Measurements from ENCODE around the gene WWOX. TPM values are rescaled to one million over a fixed set of nuclear protein-coding genes. Genes with fewer than 3 reads are reported as not detected.

The WWOX gene
- total RNA-seq, 1 donor from 2014 or later, result 18.6 TPM

GRCh38 chr16:78629173-78629572 is 529.7 kb downstream of the WWOX start:
- Mint-ChIP-seq H3K4me3 (ENCODE audit: unreplicated experiment) (no peak overlapping the region), H3K9me3 (ENCODE audit: unreplicated experiment) (peaks cover 4% of the 10 kb centered on the region), H3K27ac (ENCODE audit: unreplicated experiment) (no peak overlapping the region), H3K27me3 (ENCODE audit: unreplicated experiment) (no peaks in the 10 kb centered on the region), H3K4me1 (ENCODE audit: unreplicated experiment) (no peaks in the 10 kb centered on the region), H3K36me3 (ENCODE audit: low read depth, unreplicated experiment) (no peaks in the 10 kb centered on the region)
- no peak for DNase-seq (ENCODE audit: low spot score)
- TF ChIP-seq, protein P1, sequence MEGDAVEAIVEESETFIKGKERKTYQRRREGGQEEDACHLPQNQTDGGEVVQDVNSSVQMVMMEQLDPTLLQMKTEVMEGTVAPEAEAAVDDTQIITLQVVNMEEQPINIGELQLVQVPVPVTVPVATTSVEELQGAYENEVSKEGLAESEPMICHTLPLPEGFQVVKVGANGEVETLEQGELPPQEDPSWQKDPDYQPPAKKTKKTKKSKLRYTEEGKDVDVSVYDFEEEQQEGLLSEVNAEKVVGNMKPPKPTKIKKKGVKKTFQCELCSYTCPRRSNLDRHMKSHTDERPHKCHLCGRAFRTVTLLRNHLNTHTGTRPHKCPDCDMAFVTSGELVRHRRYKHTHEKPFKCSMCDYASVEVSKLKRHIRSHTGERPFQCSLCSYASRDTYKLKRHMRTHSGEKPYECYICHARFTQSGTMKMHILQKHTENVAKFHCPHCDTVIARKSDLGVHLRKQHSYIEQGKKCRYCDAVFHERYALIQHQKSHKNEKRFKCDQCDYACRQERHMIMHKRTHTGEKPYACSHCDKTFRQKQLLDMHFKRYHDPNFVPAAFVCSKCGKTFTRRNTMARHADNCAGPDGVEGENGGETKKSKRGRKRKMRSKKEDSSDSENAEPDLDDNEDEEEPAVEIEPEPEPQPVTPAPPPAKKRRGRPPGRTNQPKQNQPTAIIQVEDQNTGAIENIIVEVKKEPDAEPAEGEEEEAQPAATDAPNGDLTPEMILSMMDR (IDR thresholded peaks at IDR 0.05; ENCODE audit: unreplicated experiment), result no peak

DNA sequence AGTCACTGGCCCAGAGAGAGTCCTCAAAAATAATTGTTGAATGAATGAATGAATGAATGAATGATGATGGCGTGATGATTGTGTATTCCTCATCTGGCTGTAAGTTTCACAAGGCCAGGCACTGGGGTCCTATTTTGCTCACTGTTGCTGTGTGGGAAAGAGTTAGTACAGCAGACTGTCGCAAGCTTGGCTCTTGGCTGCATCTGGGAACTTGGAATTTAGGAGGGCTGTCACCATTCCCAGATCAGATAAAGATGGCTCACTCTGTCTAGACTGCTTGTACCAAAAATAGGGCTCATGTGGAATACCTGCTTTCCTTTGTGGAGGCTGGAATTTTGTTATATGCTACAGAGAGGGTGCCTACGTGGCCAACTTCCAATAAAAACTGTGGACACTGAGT is 530.6 kb downstream of the WWOX start:
- Mint-ChIP-seq H3K27me3 (ENCODE audit: unreplicated experiment) (peaks cover 1% of the 10 kb centered on the region), H3K36me3 (ENCODE audit: low read depth, unreplicated experiment) (no peaks in the 10 kb centered on the region), H3K27ac (ENCODE audit: unreplicated experiment) (no peak overlapping the region), H3K4me3 (ENCODE audit: unreplicated experiment) (no peak overlapping the region), H3K4me1 (ENCODE audit: unreplicated experiment) (no peaks in the 10 kb centered on the region), H3K9me3 (ENCODE audit: unreplicated experiment) (peaks cover 4% of the 10 kb centered on the region)
- no peak for DNase-seq (ENCODE audit: low spot score)
- TF ChIP-seq, protein P1 (IDR thresholded peaks at IDR 0.05; ENCODE audit: unreplicated experiment), result no peak

DNA sequence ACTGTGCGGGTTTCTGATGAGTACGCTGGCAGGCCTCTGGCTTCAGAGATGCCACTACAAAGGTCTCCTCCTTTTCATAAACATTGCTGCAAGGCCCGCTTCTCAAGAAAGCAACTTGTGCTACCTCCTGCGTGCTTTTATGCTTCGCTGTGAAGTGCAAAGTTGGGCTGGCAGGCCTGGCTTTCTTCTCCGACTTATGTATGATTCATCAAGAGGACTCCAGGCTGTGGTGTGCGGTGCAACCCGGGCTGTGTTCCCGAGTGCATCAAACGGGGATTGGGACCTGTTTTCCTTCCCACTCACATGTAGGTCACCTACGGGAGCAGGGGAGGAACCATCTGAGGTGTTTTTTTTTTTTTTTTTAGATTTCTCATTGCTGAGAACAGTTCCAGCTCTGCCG is 534.1 kb downstream of the WWOX start:
- TF ChIP-seq, protein P1 (IDR thresholded peaks at IDR 0.05; ENCODE audit: unreplicated experiment), result no peak
- DNase-seq (ENCODE audit: low spot score), result no peak
- Mint-ChIP-seq H3K36me3 (ENCODE audit: low read depth, unreplicated experiment) (no peaks in the 10 kb centered on the region), H3K27me3 (ENCODE audit: unreplicated experiment) (peaks cover 1% of the 10 kb centered on the region), H3K9me3 (ENCODE audit: unreplicated experiment) (peaks cover 4% of the 10 kb centered on the region), H3K4me1 (ENCODE audit: unreplicated experiment) (no peaks in the 10 kb centered on the region), H3K27ac (ENCODE audit: unreplicated experiment) (no peak overlapping the region), H3K4me3 (ENCODE audit: unreplicated experiment) (no peak overlapping the region)

DNA sequence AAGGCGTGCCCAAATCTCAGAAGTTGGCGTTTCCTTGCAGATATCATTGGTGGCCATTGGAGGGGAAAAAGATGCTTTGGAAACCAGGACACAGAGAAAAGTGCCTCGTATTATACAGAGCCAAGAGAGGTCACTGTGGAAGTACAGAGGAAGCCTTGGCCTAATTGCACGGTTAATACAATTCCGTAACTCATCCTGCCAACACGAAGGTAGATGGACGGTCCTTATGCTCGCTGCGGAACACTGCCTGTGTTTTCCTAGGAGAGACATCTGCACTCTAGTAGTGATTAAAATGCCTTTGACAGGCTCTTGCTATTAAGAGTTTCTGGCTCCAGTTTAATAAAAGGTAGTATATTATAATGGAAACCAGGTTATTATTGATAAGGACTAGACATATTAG is 536.4 kb downstream of the WWOX start:
- H3K27ac Mint-ChIP-seq (ENCODE audit: unreplicated experiment), result no peak overlapping the region
- H3K27me3 Mint-ChIP-seq (ENCODE audit: unreplicated experiment), result peaks cover 1% of the 10 kb centered on the region
- H3K4me3 Mint-ChIP-seq (ENCODE audit: unreplicated experiment), result no peak overlapping the region
- TF ChIP-seq, protein P1 (IDR thresholded peaks at IDR 0.05; ENCODE audit: unreplicated experiment), result no peak
- no peaks in the 10 kb centered on the region for H3K36me3 Mint-ChIP-seq (ENCODE audit: low read depth, unreplicated experiment)
- no peak for DNase-seq (ENCODE audit: low spot score)
- peaks cover 7% of the 10 kb centered on the region for H3K4me1 Mint-ChIP-seq (ENCODE audit: unreplicated experiment)
- no peaks in the 10 kb centered on the region for H3K9me3 Mint-ChIP-seq (ENCODE audit: unreplicated experiment)

DNA sequence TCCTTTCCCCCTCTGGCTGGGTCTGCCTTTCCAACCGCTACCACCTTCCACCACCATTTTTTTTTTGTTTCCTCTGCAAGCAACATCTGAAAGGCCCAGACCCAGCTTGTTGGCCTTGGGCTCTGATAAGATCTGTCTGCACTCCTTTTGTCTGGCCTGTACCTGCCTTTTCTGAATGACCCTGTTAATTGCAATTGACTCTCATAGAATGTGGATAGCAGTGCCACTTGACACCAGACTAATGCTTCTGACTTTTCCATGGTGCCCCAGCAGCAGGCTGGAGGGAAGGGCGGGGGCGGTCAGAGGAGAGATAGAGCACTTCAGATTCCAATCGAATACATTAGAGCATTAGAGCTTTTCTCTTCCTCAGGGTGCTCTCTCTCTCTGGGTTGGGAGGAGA is 538.9 kb downstream of the WWOX start:
- Mint-ChIP-seq H3K27ac (ENCODE audit: unreplicated experiment) (no peak overlapping the region), H3K27me3 (ENCODE audit: unreplicated experiment) (peaks cover 1% of the 10 kb centered on the region), H3K36me3 (ENCODE audit: low read depth, unreplicated experiment) (no peaks in the 10 kb centered on the region), H3K9me3 (ENCODE audit: unreplicated experiment) (no peaks in the 10 kb centered on the region), H3K4me3 (ENCODE audit: unreplicated experiment) (no peak overlapping the region), H3K4me1 (ENCODE audit: unreplicated experiment) (peaks cover 12% of the 10 kb centered on the region)
- DNase-seq (ENCODE audit: low spot score), result no peak
- TF ChIP-seq, protein P1 (IDR thresholded peaks at IDR 0.05; ENCODE audit: unreplicated experiment), result no peak
